ENCODE results near the gene PPL. TPM values are rescaled to one million over a fixed set of nuclear protein-coding genes. Genes with fewer than 3 reads are reported as not detected.
"Not testable (repeated sequence)": the region's sequence is repeated elsewhere in the genome, so short reads cannot be mapped to it uniquely, and the experiment has no call there.

Gene PPL
- polyA plus RNA-seq, 3 donors, result 31.5 to 44.2 (median 33.5) TPM

GRCh38 chr16:4911970-4912386, 25.0 kb downstream of the PPL start:
- no peak for DNase-seq

DNA sequence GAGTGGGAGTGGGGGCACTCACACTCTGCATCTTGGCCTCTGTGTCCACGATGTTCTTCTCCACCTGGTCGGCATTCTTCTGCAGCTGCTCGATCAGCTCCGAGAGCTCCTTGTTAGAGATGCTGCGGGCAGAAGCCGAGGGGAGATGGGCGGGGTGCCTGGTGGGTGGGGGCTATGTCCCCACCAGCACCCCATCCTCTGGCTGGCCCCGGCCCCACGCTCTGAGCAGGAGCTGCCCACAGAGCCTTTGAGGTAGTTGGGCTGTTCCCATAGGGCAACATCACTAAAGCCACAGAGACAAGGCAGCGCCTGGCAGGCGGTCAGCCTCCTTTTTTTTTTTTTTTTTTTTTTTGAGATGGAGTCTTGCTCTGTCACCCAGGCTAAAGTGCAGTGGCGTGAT, 26.1 kb downstream of the PPL start:
- no peak for DNase-seq

DNA sequence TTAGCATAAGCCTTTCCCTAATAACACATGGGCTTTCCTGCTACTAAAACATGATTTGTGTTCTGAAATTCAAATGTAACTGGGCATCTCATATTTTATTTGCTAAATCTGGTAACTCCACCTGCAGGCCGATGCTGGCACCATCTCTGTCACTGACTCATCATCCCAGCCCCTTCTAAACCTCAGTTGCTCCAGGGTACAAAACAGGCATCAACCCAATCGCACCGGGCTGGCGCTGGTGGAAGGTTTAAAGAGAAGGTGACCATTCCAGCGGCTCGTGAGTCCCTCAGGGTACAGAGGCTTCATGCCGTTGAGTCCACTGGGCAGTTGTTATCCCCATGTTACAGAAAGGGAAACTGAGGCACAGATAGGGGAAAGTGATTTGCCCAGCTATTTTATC, 27.1 kb downstream of the PPL start:
- DNase-seq, result no peak

GRCh38 chr16:4908854-4909401, 28.0 kb downstream of the PPL start:
- DNase-seq, result no peak

- no peak for DNase-seq
These were observed 31.9 kb downstream of the PPL start for GRCh38 chr16:4904942-4905615.

- no peak for DNase-seq
These were observed 32.6 kb downstream of the PPL start for GRCh38 chr16:4904108-4904941.

DNA sequence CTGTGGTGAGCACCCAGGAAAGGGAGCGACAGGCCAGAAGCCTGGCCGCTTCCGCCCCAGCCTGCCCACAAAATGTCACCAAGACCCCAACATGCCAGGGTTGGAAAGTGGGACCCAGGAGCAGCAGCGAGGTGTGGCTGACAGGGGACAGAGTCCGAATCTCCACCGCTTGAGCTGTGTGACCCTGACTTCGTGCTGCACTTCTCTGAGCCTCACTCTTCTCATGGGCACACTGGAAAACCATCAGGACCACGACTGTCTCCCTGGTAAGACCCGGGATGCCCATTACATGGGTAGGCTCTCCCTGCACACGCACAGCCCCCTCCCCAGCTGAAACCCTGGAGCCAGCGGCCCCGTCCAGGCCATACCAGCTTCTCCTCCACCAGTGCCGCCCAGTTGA, 34.9 kb downstream of the PPL start:
- no peak for DNase-seq

- no peak for DNase-seq
These were observed 36.2 kb downstream of the PPL start for GRCh38 chr16:4900750-4901149.

- DNase-seq, result no peak
These were observed 36.9 kb downstream of the PPL start for GRCh38 chr16:4900036-4900435.

DNA sequence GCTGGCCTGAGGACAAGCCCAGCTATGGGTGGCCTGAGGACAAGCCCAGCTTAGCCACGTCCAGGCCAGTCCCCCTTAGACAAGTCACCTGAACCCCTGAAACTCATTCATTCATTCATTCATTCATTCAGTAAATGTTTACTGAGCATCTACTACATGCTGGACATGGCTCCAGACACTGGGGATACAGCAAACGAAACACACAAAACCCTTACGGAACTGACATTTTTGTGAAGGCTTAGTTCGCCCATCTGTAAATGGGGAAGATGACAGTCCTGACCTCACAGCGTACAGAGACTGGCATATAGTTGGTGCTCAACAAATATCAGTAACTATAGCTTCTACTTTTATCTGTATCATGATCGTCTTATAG, 37.5 kb downstream of the PPL start:
- DNase-seq, result no peak

DNA sequence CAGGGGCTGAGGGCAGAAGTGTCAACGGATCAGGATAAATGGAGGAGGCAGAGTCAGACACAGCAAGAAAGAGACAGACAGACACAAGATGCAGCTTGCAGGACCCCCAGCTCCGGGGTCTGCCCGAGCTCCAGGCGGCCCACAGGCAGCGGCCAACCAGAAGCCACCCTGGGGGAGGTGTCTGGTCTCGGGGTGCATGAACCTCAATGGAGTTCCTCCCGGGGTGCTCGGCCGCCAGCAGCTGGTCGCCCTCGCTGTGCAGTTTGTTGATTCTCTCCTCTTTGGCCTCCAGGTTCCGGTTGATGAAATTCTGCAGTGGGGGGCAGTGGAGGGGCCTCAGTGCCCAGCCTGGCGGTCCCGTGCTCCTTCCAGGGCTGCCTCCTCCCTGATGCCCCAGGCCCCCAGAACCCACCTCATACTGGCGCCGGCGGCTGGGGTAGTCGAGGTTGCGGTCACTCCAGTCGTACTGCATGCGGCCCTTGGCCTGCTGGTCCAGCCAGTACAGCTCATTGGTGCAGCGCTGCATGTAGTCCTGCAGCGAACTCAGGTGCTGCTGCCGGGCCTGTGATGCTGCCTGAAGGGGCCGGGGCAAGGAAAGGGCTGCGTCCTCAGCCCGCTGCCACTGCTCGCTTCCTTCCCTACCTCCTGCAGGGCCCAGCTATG, 38.0 kb downstream of the PPL start:
- DNase-seq, result no peak

DNA sequence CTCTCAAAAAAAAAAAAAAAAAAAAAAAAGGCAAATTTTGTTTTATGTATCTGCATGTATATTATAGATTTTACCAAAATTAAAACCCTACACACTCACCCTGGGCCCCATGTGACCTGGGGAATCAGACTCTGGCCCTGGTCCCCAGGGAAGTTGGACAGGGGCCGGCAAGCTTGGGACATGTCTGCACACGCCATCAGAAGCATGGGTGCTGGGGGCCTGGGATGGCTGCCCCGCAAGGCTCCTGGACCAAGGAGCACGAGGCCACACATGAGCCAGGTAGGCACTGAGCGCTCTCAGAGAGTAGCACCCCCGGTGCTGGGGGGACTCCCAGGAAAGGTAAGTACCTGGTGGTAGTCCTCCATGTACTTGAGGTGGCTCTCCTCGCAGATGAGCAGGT, 39.6 kb downstream of the PPL start:
- no peak for DNase-seq

DNA sequence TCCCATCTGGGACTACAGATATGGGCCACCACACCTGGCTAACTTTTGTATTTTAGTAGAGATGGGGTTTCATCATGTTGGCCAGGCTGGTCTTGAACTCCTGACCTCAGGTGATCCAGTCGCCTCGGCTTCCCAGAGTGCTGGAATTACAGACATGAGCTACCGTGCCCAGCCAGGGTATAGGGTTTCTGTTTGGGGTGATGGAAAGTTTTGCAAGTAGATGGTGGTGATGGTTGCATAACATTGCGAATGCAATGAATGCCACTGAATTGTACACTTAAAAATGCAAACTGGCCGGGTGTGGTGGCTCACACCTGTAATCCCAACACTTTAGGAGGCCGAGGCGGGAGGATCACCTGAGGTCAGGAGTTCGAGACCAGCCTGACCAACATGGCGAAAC, 40.2 kb downstream of the PPL start:
- not testable (repeated sequence) for DNase-seq

GRCh38 chr16:4895366-4895765, 41.6 kb downstream of the PPL start:
- no peak for DNase-seq

- no peak for DNase-seq
These were observed 42.4 kb downstream of the PPL start for GRCh38 chr16:4894276-4895150.

- no peak for DNase-seq
These were observed 43.7 kb downstream of the PPL start for GRCh38 chr16:4893103-4893862.

DNA sequence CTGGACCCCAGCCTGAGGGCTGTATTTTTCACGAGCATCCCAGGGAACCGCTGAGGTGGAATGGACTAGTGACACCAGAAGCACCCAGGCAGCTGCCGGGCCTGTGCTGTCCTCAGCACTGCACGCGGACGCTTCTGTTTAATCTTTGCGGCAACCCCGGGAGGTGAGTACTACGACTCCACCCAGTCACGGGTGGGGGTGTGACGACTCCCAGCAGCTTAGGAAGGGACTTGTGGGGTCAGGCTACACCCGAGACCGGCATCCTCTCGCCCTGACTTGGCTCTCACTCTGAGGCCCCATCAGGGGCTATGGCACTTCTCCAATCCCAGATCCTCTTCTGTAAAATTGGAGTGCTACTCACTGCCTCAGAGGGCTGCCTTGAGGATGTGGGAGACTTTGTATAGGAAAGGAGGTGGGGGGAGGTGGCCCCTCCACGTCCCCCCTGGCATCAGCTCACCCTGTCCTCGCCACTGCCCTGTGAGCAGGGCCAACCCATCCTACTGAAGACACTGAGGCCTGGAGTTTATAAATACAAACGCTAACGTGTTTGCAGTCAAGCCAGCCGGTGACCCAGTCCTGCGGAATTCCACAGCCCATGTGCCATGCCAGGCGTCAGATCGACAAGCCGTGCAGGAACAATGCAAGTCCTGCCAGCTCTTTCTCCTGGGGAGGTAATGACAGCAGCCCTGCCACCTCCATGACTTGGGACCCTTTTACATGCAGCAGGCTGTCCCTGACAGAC, 44.4 kb downstream of the PPL start:
- no peak for DNase-seq

DNA sequence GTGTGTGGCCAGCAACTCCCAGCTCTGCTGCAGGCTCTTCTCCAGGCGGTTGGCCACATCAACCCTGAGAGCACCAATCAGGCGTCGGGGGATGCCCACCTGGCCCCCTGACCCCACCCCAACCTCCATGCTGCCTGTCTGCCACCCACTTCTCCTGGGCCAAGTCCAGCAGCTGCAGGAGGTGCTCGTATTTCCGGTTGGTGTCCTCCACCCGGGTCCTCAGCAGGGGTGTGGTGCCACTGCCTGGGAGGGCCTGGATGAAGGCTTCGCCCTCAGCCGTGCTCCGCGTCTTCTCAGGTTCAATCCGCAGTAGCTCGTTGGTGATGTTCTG, 45.1 kb downstream of the PPL start:
- no peak for DNase-seq

- DNase-seq, result no peak
These were observed 45.7 kb downstream of the PPL start for GRCh38 chr16:4891097-4891885.

- DNase-seq, result no peak
These were observed 46.3 kb downstream of the PPL start for GRCh38 chr16:4890686-4891085.
